Retinal pigment epithelial cell (primary cell): ENCODE data around the gene OPRM1.

Experiments used
- DNase-seq: peaks from one replicate; pipeline ENCODE4 v3.0.0-alpha.2; 2010; ENCODE audit warnings: low read depth
- H3K4me3 ChIP-seq: 2 replicates; pipeline ENCODE4 v1.5.1; 2011; ENCODE audit warnings: mild to moderate bottlenecking, low read length, control low read depth, moderate library complexity
- TF ChIP-seq, protein P1 (sequence below): conservative IDR thresholded peaks from 2 replicates; pipeline ENCODE4 v1.5.1; 2011; ENCODE audit warnings: low read depth, low read length, control low read depth, inconsistent platforms

OPRM1 gene

DNA sequence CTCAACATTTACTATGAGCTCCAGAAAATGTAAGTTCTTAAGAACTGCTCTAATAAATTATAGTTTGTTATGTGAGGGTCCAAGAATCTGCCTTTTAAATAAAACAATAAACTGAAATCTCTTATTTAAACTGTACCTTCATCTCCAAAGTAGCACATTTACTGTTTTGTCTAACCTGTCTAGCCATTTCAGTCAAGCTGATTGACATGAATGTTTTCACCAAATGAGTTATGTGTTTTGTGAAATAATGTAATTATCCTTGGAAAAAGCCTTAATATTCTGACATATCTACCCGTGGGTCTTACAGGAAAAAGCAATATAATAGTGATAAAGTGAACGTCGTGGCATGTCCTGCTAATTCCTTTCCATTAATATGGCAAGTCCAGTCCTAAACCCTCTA, 57.8 kb downstream of the OPRM1 start:
- no peak for DNase-seq
- TF ChIP-seq, protein P1, sequence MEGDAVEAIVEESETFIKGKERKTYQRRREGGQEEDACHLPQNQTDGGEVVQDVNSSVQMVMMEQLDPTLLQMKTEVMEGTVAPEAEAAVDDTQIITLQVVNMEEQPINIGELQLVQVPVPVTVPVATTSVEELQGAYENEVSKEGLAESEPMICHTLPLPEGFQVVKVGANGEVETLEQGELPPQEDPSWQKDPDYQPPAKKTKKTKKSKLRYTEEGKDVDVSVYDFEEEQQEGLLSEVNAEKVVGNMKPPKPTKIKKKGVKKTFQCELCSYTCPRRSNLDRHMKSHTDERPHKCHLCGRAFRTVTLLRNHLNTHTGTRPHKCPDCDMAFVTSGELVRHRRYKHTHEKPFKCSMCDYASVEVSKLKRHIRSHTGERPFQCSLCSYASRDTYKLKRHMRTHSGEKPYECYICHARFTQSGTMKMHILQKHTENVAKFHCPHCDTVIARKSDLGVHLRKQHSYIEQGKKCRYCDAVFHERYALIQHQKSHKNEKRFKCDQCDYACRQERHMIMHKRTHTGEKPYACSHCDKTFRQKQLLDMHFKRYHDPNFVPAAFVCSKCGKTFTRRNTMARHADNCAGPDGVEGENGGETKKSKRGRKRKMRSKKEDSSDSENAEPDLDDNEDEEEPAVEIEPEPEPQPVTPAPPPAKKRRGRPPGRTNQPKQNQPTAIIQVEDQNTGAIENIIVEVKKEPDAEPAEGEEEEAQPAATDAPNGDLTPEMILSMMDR: no peak
- no peak overlapping the region for H3K4me3 ChIP-seq

DNA sequence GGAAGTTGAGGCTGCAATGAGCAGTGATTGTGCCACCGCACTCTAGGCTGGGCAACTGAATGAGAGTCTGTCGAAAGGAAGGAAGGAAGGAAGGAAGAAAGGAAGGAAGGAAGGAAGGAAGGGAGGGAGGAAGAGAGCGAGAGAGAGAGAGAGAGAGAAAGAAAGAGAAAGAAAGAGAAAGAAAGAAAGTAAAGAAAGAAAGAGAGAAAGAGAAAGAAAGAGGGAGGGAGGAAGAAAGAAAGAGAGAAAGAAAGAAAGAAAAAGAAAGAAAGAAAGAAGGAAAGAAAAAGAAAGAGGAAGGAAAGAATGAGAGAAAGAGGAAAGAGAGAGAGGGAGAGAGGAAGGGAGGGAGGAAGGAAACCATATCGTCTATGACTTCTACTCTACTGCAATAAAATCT, 60.2 kb downstream of the OPRM1 start:
- DNase-seq: no peak
- no peak overlapping the region for H3K4me3 ChIP-seq
- TF ChIP-seq, protein P1: no peak

DNA sequence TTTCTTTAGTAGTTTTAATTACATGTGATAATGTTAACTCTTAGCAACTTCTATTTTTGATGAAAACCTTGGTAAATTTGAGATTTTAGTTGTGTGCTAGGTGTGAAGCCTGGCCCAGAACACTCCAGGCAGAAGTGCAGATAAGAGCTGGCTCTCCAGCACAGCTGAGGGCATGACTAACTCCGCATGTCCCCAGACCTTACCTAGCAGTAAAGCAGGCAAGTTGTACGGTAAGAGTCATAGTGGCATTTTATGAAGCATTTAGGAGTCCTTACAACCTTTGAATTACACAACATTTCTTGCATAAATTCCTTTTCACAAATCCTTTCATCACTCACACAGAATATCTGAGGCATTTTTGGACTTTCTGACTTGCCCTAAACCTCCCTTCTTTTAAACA, 67.2 kb downstream of the OPRM1 start:
- no peak for DNase-seq
- no peak overlapping the region for H3K4me3 ChIP-seq
- TF ChIP-seq, protein P1: no peak

DNA sequence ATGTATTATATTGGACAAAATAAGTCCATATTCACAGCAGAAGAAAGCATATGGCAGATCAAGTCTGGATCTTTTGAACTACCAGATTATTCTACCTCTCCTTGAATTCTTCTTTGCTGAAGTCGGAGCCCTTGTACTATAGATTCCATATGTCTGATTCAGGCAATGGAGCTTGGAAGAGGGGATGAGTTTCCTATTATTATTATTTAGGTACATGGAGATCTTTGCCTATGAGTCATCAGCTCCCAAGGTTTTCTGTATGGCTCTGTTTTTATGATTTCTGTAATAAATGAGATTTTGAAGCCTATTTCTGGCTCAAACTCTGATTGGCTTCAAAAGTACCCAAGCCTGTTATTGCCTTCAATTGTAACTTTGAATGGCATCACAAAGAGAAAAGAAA, 72.0 kb downstream of the OPRM1 start:
- H3K4me3 ChIP-seq: no peak overlapping the region
- TF ChIP-seq, protein P1: no peak
- DNase-seq: no peak

DNA sequence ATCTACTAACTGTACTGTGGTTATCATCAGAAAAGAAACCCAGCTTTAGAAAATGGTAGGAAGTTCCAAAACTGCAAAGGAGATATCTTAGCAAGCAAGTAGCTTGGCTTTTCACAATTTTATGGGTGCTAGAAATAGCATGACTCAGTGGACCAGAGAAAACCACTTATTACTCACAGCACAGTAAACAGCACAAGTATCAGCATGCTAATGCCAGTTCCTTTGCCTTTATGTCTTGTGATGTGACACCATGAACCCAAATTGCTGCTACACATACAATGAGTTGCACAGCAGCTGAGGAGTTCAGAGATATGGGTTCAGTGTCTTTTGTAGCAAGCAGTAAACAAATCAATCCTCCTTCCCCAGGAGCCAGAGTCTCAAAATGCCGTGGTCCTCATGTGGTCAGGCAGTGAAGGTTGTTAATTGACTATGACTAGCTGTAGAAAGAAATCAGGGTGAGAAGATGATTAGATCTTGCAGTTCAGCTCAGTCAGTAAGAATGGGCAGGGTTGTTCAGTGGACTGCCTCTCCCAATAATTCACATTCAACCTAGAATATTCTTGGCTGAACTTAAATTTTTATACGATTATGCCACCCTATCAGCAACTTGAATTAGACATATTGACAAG, 73.3 kb downstream of the OPRM1 start:
- TF ChIP-seq, protein P1: no peak
- DNase-seq: no peak
- no peak overlapping the region for H3K4me3 ChIP-seq

DNA sequence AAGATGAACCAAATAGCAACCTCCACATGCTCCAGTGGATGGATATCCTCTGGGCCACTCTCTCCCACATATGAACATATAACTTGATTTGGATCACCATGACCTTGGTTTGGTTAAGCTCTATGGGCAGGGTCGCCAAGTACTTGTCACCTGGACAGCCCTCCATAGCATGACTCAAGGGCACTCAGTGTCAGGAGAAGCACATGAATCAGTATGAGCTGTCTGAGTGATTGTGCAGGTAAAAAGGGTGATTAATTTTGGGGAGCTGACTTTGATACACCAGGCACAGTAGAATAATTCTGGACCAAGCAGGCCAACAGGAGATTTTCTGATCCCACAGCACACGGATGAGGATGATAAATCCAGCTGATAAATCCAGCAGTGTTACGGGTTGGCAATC, 74.4 kb downstream of the OPRM1 start:
- DNase-seq: no peak
- no peak overlapping the region for H3K4me3 ChIP-seq
- TF ChIP-seq, protein P1: no peak

DNA sequence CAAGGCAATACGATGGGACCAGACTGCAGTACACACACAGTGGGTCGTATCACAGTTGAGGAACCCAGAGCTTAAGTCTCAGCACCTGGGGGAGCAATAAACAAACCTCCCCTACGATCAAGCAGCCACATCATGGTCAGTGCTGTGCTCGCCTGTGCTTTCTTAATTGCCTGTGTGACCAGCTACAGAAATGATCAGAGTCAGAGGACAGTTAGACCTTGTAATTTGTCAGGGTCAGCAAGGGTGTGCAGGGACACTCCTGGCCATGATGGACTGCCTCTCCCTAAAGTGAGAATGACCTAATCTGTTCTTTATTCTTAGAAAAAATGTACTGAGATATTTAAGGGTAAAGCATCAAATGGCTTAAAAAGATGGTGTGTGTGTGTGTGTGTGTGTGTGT, 78.4 kb downstream of the OPRM1 start:
- H3K4me3 ChIP-seq: no peak overlapping the region
- TF ChIP-seq, protein P1: no peak
- DNase-seq: no peak
